GM23338 (cell line): ENCODE data around the gene OR2B2. TPM values are rescaled to one million over a fixed set of nuclear protein-coding genes. Genes with fewer than 3 reads are reported as not detected.

Experiments
- ATAC-seq: fragments of 200-7000 bp; cut with Tn5 transposase; 3 replicates; pipeline ENCODE4 v1.9.1; 2020
- DNase-seq: peaks from one replicate; pipeline ENCODE4 v3.0.0-alpha.2; 2015; ENCODE audit warnings: low spot score
- H2AFZ ChIP-seq: fragments of 200-600 bp; sonication (generic); 2 replicates; pipeline ENCODE4 v1.8.0; 2016; ENCODE audit warnings: antibody characterized with exemption, mild to moderate bottlenecking, moderate library complexity
- H3F3A ChIP-seq: fragments of 200-600 bp; sonication (generic); replicated peaks from 2 replicates; pipeline ENCODE4 v1.8.0; 2017; ENCODE audit warnings: antibody characterized with exemption, mixed run types, low read depth
- H3K27ac ChIP-seq: fragments of 200-600 bp; sonication (generic); 2 replicates; pipeline ENCODE4 v1.6.1; 2016; ENCODE audit warnings: low read depth
- H3K27me3 ChIP-seq: fragments of 200-600 bp; sonication (generic); 2 replicates; pipeline ENCODE4 v1.8.0; 2016; ENCODE audit warnings: mild to moderate bottlenecking, mixed run types, moderate library complexity; ENCODE audit not compliant: insufficient read depth
- H3K36me3 ChIP-seq: fragments of 200-600 bp; sonication (generic); 2 replicates; pipeline ENCODE4 v1.8.0; 2016; ENCODE audit warnings: mild to moderate bottlenecking; ENCODE audit not compliant: insufficient read depth
- H3K4me1 ChIP-seq: fragments of 200-600 bp; sonication (generic); 2 replicates; pipeline ENCODE4 v1.8.0; 2016; ENCODE audit warnings: mild to moderate bottlenecking, moderate library complexity; ENCODE audit not compliant: insufficient read depth
- H3K4me2 ChIP-seq: fragments of 200-600 bp; sonication (generic); 2 replicates; pipeline ENCODE4 v1.7.1; 2017; ENCODE audit warnings: mixed run types
- H3K4me3 ChIP-seq: fragments of 200-600 bp; sonication (generic); 2 replicates; pipeline ENCODE4 v1.6.1; 2016; ENCODE audit warnings: mixed run types
- H3K79me2 ChIP-seq: fragments of 200-600 bp; sonication (generic); replicated peaks from 2 replicates; pipeline ENCODE4 v1.8.0; 2017; ENCODE audit warnings: mild to moderate bottlenecking; ENCODE audit not compliant: insufficient read depth
- H3K9me2 ChIP-seq: fragments of 200-600 bp; sonication (generic); 2 replicates; pipeline ENCODE4 v1.8.0; 2017; ENCODE audit not compliant: insufficient read depth
- H4K20me1 ChIP-seq: fragments of 200-600 bp; sonication (generic); replicated peaks from 2 replicates; pipeline ENCODE4 v1.8.0; 2017; ENCODE audit warnings: mild to moderate bottlenecking; ENCODE audit not compliant: insufficient read depth
- H3K27ac Mint-ChIP-seq: 2 replicates; pipeline ENCODE4 v1.8.0; 2020; ENCODE audit warnings: inconsistent platforms, mild to moderate bottlenecking, moderate library complexity, mixed read lengths
- H3K27me3 Mint-ChIP-seq: 3 replicates; pipeline ENCODE4 v1.8.0; 2022; ENCODE audit warnings: low read depth, mild to moderate bottlenecking, moderate library complexity, mixed read lengths, inconsistent platforms; ENCODE audit not compliant: insufficient read depth, poor library complexity
- H3K36me3 Mint-ChIP-seq: 3 replicates; pipeline ENCODE4 v1.8.0; 2021; ENCODE audit warnings: low read depth, mild to moderate bottlenecking, inconsistent platforms, moderate library complexity, mixed read lengths
- H3K4me1 Mint-ChIP-seq: 3 replicates; pipeline ENCODE4 v1.8.0; 2020; ENCODE audit warnings: mild to moderate bottlenecking, inconsistent platforms, mixed read lengths
- H3K4me3 Mint-ChIP-seq: 3 replicates; pipeline ENCODE4 v1.8.0; 2021; ENCODE audit warnings: moderate library complexity, mild to moderate bottlenecking, inconsistent platforms, mixed read lengths
- H3K9me3 Mint-ChIP-seq: 3 replicates; pipeline ENCODE4 v1.8.0; 2020; ENCODE audit warnings: moderate library complexity, mild to moderate bottlenecking, inconsistent platforms, mixed read lengths
- CREB1 ChIP-seq: fragments of 250-450 bp; sonication (Bioruptor Pico); IDR thresholded peaks from 2 replicates; pipeline ENCODE4 v1.5.0; 2020; ENCODE audit warnings: low read depth, mild to moderate bottlenecking, moderate library complexity
- CTCF ChIP-seq, 2 experiments: fragments of 200-600 bp in 1 of 2; sonication (generic) in 1 of 2; conservative IDR thresholded peaks; 2 replicates each; pipeline versions ENCODE4 v1.5.1 to v1.6.1; 2016 to 2017; ENCODE audit warnings: antibody characterized with exemption in 2 of 2, low read depth in 2 of 2, mild to moderate bottlenecking in 2 of 2, moderate library complexity in 1 of 2
- EZH2 ChIP-seq: fragments of 200-600 bp; sonication (generic); IDR thresholded peaks from one replicate; pipeline ENCODE4 v1.8.0; 2017; ENCODE audit warnings: antibody characterized with exemption, mild to moderate bottlenecking, low read depth; ENCODE audit not compliant: unreplicated experiment
- EZH2phosphoT487 ChIP-seq: fragments of 200-600 bp; sonication (generic); IDR thresholded peaks from one replicate; pipeline ENCODE4 v1.8.1; 2018; ENCODE audit warnings: antibody characterized with exemption; ENCODE audit not compliant: unreplicated experiment
- POLR2AphosphoS5 ChIP-seq: IDR thresholded peaks from 2 replicates; pipeline ENCODE4 v1.6.1; 2016; ENCODE audit warnings: antibody characterized with exemption, low read depth
- ZNF462 ChIP-seq: fragments of 250-450 bp; sonication (Bioruptor Pico); IDR thresholded peaks from 2 replicates; pipeline ENCODE4 v1.5.0; 2020; ENCODE audit warnings: mild to moderate bottlenecking, moderate library complexity
- polyA plus RNA-seq: library from polyadenylated mRNA; unstranded; fragments of >200 nt; fragmentation: Nextera tagmentation; extraction: Ambion mirVana; gene quantifications from 2 replicates; pipeline ENCODE4 v1.2.1, GENCODE V29; 2016
- total RNA-seq: library from RNA; depleted of rRNA; stranded (reverse); fragments of >200 nt; shearing (Covaris generic); gene quantifications from 2 replicates; pipeline ENCODE4 v1.2.3, GENCODE V29; 2014

The OR2B2 gene
- total and polyA plus RNA-seq, 2 experiments from 2014 or later = 0.38 TPM; not detected in 1

- TF ChIP-seq CTCF (conservative IDR thresholded peaks at IDR 0.05; ENCODE audit: low read depth in 2 of 2) = no peak
- no peak for TF ChIP-seq EZH2phosphoT487
- TF ChIP-seq EZH2 = no peak
- TF ChIP-seq CREB1 (CRISPR knock-in tag) = no peak
Observed at GRCh38 chr6:27891320-27891875, 20.8 kb downstream of the OR2B2 start (continued).

DNA sequence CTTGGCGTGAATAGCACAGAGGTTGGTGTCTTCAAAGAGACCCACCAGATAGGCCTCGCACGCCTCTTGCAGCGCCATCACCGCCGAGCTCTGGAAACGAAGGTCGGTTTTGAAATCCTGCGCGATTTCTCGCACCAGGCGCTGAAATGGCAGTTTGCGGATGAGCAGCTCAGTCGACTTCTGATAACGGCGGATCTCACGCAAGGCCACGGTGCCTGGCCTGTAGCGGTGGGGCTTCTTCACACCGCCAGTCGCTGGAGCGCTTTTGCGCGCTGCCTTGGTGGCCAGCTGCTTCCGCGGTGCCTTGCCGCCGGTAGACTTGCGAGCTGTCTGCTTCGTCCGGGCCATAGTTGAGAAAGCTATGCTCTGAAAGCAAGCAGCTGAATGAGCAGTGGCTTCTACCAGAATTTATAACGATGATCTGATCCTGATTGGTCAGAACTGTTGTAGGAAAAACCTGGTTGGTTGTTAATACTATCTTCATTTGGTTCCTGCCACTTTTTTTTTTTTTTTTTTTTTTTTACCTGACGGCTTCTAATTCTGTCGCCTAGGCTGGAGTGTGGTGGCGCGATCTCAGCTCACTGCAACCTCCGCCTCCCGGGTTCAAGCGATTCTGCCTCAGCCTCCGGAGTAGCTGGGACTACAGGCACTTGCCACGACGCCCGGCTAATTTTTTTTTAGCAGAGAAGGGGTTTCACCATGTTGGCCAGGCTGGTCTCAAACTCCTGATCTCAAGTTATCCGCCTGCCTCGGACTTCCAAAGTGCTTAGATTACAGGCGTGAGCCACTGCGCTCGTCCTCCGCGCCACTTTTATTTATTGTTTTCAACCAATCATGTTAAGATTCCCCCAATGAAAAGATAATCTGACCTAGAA is 21.5 kb downstream of the OR2B2 start:
- Histone ChIP-seq H3K36me3 (no peaks in the 10 kb centered on the region), H3K27me3 (no peaks in the 10 kb centered on the region), H3K9me2 (no peaks in the 10 kb centered on the region), H3F3A (peaks cover 20% of the 10 kb centered on the region), H3K4me3 (peak overlapping the region; percentile 76), H3K4me2 (peak overlapping the region; percentile 82), H3K79me2 (peaks cover 21% of the 10 kb centered on the region), H2AFZ (no peak overlapping the region), H3K4me1 (peaks cover 19% of the 10 kb centered on the region), H3K27ac (peak overlapping the region; percentile 99), H4K20me1 (no peaks in the 10 kb centered on the region)
- ATAC-seq = peak; percentile 33
- peaks cover 9% of the 10 kb centered on the region for H3K9me3 Mint-ChIP-seq
- peaks cover 27% of the 10 kb centered on the region for H3K4me1 Mint-ChIP-seq
- peaks cover 36% of the 10 kb centered on the region for H3K27me3 Mint-ChIP-seq
- peak; percentile 93 for DNase-seq
- H3K4me3 Mint-ChIP-seq = no peak overlapping the region
- TF ChIP-seq POLR2AphosphoS5 (peak; percentile 91), ZNF462 (CRISPR knock-in tag) (no peak)
- H3K27ac Mint-ChIP-seq = peak overlapping the region; percentile 100
- H3K36me3 Mint-ChIP-seq = peaks cover 9% of the 10 kb centered on the region; the same call in 2 of the 3 replicates
